ENCODE results near the gene RPL29. TPM values are rescaled to one million over a fixed set of nuclear protein-coding genes. Genes with fewer than 3 reads are reported as not detected.
"Not testable (repeated sequence)": the region's sequence is repeated elsewhere in the genome, so short reads cannot be mapped to it uniquely, and the experiment has no call there.

The RPL29 gene
- total RNA-seq, 2 donors from 2014 or later: 586 to 682 TPM

DNA sequence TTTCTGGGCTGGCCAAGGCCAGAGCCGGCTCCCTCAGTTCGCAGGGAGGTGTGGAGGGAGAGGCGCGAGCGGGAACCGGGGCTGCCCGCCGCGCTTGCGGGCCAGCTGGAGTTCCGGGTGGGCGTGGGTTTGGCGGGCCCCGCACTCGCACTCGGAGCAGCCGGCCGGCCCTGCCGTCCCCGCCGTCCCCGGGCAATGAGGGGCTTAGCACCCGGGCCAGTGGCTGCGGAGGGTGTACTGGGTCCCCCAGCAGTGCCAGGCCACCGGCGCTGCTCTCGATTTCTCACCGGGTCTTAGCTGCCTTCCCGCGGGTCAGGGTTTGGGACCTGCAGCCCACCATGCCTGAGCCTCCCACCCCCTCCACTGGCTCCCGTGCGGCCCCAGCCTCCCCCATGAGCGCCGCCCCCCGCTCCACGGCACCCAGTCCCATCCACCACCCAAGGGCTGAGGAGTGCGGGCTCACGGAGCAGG is 5.2 kb downstream of the RPL29 start:
- DNase-seq; intact Hi-C loops (cut with DNase I); ATAC-seq: not testable (repeated sequence)

- DNase-seq: no peak
- ATAC-seq: no peak
- intact Hi-C loops (cut with DNase I): no loop called here
Observed at GRCh38 chr3:51988286-51989146, 7.2 kb downstream of the RPL29 start.

GRCh38 chr3:51987568-51987967 is 8.1 kb downstream of the RPL29 start:
- ATAC-seq: no peak
- DNase-seq: no peak
- intact Hi-C loops (cut with DNase I): no loop called here

DNA sequence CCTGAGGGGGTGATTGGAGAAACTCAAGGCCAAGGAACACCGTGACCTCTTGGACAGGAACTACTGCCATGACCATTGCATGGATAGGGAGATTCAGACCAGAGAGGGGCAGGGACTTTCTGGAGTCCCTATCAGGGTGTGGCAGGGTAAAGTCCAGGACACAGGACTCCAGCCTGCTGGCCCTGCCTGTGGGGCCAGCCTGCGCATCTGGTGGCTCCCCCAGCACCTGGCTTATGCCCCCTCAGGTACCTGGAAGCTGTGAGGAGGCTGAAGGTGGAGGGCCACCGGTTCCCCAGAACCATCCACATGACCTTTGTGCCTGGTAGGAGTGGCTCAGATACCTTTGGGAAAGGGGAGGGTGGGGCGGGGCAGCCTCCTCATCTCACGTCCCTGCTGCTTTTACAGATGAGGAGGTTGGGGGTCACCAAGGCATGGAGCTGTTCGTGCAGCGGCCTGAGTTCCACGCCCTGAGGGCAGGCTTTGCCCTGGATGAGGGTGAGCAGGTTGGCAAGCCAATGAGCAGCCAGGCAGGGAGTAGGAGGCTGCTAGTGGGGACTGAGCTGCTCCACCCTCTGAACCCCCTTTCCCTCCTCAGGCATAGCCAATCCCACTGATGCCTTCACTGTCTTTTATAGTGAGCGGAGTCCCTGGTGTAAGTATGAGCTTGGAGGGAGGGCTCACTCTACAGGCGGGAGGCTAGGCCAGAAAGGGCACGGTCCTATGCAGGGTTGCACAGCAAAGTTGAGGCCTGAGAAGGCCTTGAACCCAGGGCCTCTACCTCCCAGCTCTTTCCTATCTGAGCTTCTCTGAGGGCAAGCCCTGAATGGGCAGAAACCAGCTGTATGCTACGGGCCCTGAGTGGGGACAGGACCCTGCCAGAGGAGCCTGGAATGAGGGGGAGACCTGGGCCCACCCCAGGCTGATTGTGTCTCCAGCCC is 9.4 kb downstream of the RPL29 start:
- no peak for DNase-seq
- ATAC-seq: no peak
- intact Hi-C loops (cut with DNase I): no loop called here

DNA sequence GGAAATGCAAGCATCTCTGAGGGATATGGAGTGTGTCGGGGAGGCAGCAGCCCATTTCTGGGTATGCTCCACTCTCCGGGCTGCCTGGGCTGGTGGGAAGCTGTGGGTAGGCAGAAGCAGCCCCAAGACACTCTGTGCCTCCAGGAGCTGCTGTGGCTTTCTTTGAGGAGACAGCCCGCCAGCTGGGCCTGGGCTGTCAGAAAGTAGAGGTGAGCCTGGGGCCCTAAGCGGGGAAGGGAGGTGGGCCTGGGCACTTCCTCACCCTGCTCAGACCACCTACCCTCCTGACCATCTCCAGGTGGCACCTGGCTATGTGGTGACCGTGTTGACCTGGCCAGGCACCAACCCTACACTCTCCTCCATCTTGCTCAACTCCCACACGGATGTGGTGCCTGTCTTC is 10.6 kb downstream of the RPL29 start:
- ATAC-seq (no peak), DNase-seq (no peak)
- intact Hi-C loops (cut with DNase I): no loop called here

DNA sequence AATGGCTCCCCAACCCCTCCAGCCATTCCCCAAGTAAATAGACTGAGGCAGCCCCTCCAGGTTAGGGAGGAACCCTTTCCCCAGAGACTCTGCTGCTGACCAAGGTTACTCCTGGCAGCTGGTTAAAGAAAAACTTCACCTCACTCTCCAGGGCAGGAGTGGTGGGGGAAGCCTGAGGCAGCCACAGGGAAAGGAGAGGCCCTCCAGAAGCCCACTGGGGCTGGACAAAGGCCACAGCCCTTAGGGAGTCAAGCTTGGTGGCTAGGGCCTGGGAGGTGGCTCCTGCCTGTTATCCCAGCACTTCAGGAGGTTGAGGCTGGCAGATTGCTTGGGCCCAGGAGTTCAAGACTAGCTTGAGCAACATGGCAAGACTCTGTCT is 11.4 kb downstream of the RPL29 start:
- no peak for DNase-seq
- no peak for ATAC-seq
- intact Hi-C loops (cut with DNase I): no loop called here

DNA sequence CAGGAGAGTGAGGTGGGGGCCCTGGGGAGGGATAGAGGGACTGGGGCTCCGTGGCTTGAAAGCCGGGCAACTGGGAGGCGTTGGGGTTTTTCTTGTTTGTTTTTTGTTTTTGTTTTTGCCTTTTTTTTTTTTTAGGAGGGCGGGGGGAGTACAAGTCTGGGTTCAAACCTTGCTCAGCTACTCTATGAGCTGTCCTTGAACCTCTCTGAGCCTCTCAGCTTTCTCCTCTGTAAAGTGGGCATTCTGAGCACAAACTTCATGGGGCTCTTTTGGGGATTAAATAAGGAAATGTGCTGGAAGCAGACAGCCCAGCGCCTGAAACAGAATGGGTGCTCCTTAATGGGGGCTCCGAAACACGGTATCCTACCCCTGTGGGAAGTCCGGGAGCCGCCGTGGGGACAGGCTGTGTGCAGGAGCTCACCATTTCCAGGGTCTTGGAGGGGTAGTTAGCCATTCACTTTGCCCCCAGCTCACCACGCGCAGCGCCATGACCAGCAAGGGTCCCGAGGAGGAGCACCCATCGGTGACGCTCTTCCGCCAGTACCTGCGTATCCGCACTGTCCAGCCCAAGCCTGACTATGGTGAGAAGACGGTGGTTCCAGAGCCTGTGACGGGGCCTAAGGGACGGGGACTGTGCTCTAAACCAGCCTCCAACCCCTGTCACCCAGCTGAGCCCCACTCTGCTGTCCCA is 12.0 kb downstream of the RPL29 start:
- intact Hi-C loops (cut with DNase I): no loop called here
- DNase-seq: no peak
- ATAC-seq: no peak

- DNase-seq (peak; percentile 93), ATAC-seq (peak; percentile 94 to 96)
- intact Hi-C loops (cut with DNase I): no loop called here
Observed at GRCh38 chr3:51982838-51983577, 12.7 kb downstream of the RPL29 start, which contains the start of gene ACY1. ACY1 (plus strand) TSS chr3:51983535; CDS start chr3:51984065, 530 bp downstream.

GRCh38 chr3:51982352-51982837 is 13.3 kb downstream of the RPL29 start:
- intact Hi-C loops (cut with DNase I): no loop called here
- ATAC-seq (peak; percentile 1 to 16), DNase-seq (no peak)

GRCh38 chr3:51980253-51980652 is 15.4 kb downstream of the RPL29 start:
- DNase-seq (no peak), ATAC-seq (no peak)
- intact Hi-C loops (cut with DNase I): no loop called here

GRCh38 chr3:51978143-51978502 is 17.6 kb downstream of the RPL29 start:
- no peak for ATAC-seq
- DNase-seq: no peak
- intact Hi-C loops (cut with DNase I): no loop called here

GRCh38 chr3:51977446-51978142 is 18.1 kb downstream of the RPL29 start:
- DNase-seq (no peak), ATAC-seq (no peak)
- intact Hi-C loops (cut with DNase I): no loop called here

DNA sequence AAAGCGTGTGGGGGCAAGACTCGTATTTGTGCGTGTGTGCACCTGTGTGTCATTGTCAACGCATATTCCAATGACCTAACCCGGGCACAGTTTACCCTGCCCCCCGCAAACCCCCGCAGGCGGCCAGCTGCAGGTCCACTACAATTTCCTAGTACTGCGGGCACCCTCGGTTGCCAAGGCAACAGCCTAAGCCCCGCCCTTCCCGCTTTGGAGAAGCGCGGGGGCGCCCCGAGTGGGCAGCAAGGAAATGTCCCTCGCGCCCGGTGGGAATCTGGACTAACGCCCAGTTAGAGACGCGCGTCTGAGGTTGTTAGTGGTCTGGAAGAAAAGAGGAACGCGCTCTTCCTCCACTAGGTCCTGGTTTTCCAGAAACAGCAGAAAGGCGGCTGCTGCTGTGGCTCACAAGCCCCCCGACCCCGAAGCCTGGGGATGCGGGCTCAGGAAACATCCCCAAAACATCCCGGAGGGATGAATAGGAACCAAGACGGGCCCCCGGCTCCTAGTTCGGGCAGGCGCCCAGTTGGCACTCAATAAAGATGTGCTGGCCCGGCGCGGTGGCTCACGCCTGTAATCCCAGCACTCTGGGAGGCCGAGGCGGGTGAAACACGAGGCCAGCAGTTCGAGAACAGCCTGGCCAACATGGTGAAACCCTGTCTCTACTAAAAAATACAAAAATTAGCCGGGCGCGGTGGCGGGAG is 19.7 kb downstream of the RPL29 start:
- peak; percentile 3 to 29 for ATAC-seq
- DNase-seq: peak; percentile 85
- intact Hi-C loops (cut with DNase I): loop anchor here in 1 of 2 donors (2.0 kb wide), 1 partner anchor 33 kb away; the partner anchor contains the start of gene PARP3

DNA sequence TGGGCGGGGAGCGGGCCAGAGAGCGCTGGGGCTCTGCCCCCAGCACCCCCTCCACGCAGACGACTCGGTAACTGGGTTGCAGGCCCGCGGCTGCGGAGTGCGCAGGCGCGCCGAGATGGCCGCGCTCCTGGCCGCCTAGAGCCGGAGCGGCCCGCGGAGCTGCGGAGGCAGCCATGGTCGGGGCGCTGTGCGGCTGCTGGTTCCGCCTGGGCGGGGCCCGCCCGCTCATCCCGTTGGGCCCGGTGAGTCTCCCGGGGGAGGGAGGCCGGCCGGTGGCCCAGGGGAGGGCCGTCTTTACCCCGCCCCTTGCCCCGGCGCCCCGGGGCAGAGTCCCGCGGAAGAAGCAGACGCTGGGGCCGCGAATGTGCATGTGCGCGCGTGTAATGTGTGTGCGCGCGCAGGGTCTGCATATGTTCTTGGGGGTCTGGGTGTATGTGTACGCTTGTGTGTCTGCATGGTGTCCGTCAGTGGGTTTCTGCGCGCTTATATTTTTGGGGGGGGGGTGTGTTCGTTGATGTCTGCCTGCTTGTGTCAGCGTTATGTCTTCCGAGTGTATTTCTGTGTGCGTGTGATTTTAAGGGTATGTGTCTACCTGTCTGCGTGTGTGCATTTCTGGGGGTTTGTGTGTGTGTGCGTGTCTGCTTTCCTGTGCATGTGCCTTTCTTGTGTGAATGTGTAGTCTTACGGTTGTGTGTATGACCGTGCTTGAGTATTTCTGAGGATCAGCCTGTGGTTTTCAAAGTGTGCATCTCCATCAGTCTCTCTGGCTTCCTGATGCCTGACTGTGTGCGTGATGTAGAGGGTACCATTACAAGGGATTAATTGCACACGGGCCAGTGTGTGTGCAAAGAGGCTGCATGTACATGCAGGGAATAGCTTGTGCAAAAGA is 20.5 kb downstream of the RPL29 start, which contains the start of gene ABHD14A:
Gene ABHD14A (plus strand): TSS at position 102 of the 889 bp plus-strand sequence. CDS start 72 bp downstream, at position 174.
- peak; percentile 78 for DNase-seq
- peak; percentile 80 to 82 for ATAC-seq
- intact Hi-C loops (cut with DNase I): loop anchor here in 1 of 2 donors (2.0 kb wide), 1 partner anchor 32 kb away; the partner anchor contains the start of gene PARP3

DNA sequence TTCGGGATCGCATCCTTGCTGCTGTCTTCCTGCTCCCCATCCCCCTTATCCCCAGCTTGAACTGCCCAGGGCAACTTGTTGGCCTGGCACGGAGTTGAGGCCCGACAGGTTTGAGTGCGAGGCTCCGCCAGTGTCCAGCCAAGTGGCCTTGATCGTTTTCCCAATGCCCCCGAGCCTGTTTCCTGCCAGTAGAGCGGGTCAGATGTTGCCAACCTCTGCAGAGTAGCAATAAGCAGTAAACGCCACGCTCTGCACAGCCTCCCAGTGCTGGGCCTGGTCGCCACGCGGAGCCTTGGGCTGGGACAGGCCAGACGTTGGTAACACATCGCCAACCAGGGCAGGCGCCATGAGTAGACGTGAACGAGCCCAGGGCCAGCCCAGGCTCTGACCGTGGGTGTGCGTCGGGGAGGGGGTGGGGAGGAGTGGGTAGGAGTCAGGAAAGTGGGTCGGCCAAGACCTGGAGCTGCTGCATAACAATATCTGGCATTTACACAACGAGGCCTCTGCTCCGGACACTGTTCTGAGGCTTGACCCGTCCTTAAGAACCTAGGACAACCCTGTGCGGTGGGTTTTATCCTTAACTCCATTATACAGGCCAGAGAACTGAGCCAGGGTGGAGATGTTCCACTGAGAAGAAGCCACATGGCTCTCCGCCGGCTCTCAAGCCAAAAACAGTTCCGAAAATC is 21.3 kb downstream of the RPL29 start:
- intact Hi-C loops (cut with DNase I): loop anchor here in 1 of 2 donors (2.0 kb wide), 1 partner anchor 32 kb away; the partner anchor contains the start of gene PARP3
- no peak for DNase-seq
- peak; percentile 36 to 44 for ATAC-seq
